ENCODE data around the gene NXPE3. TPM values are rescaled to one million over a fixed set of nuclear protein-coding genes. Genes with fewer than 3 reads are reported as not detected.

The NXPE3 gene
- total RNA-seq, 2 donors from 2014 or later, result 14.9 to 20.6 TPM

DNA sequence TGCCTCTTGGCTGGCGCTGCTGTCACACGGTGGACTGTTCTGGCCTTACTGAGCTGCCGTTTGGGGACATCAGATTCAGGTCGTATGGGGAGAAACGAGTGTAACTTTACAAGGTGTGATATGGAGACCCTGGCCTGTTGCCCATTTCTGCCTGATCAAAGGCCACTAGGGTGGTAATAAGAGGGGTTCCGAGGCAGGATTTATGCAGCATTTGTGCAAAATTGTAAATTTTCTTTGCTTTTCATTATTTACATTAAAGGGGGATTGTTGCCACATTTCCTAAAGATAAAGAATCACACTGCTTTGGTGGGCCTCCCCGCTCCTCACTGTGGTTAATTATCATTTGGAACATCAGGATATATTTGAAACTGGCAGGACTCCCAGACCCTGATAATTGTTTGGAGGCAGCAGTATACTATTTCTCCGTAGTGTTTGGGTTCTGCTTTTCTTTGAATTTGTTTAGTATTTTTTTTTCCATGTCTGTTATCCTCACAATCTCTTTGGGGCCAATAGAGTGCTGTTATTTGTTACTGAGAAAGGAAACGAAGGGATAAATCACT, 891 bp downstream of the NXPE3 start:
- ATAC-seq (no peak), DNase-seq (ENCODE audit: low spot score) (no peak)
- peak overlapping the region; percentile 95 for H3K4me3 Mint-ChIP-seq
- H3K36me3 Mint-ChIP-seq, result peaks cover 12% of the 10 kb centered on the region
- H3K27ac Mint-ChIP-seq, result peak overlapping the region; percentile 83 to 91
- no peaks in the 10 kb centered on the region for H3K9me3 Mint-ChIP-seq
- peaks cover 15 to 35% of the 10 kb centered on the region in 2 donors for H3K4me1 Mint-ChIP-seq (ENCODE audit: low read depth in 2 of 2)
- H3K27me3 Mint-ChIP-seq, result no peaks in the 10 kb centered on the region

DNA sequence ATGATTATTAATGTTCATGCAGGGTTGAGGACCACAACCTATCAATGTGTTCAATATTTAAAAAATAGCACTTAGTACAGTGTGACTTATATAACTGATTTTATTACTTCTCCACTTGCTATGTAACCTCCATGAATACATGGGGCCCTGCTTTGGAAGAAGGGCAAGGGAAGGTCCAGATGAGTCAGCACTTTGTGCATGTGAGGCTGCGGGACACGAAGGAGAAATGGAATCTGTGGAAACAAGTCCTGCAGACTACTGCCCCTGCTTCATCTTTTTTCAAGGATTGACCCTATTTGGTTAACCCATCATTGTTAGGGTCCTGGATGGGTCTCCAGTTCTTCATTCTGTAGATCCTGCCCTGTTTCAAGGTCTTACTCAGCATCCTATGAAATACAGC, 1.6 kb downstream of the NXPE3 start:
- ATAC-seq, result no peak
- H3K27ac Mint-ChIP-seq, result no peak overlapping the region
- peaks cover 15 to 35% of the 10 kb centered on the region in 2 donors for H3K4me1 Mint-ChIP-seq (ENCODE audit: low read depth in 2 of 2)
- H3K27me3 Mint-ChIP-seq, result no peaks in the 10 kb centered on the region
- H3K9me3 Mint-ChIP-seq, result no peaks in the 10 kb centered on the region
- H3K4me3 Mint-ChIP-seq, result peak overlapping the region; percentile 95
- peaks cover 18% of the 10 kb centered on the region for H3K36me3 Mint-ChIP-seq
- DNase-seq (ENCODE audit: low spot score), result no peak

DNA sequence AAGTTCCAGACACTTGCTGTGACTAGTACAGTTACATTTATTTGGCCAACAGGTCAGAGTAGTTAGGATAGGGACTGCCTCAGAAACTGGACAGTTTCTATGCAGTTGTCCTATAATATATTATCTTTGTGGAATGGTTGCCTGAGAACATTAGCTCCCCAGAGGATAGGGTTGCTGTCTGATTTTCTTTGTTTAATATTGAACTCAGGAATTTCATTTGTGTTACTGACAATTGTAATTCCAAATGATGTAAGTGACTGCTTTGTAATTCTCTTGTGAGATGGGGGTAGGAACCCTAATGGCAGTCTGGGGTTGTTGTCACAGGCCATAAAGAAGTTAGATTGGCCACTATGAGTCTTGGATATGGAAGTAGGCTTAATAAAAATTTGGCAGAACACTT, 2.2 kb downstream of the NXPE3 start:
- H3K36me3 Mint-ChIP-seq, result peaks cover 20% of the 10 kb centered on the region
- H3K4me3 Mint-ChIP-seq, result peak overlapping the region; percentile 95
- DNase-seq (ENCODE audit: low spot score) (no peak), ATAC-seq (no peak)
- no peaks in the 10 kb centered on the region for H3K9me3 Mint-ChIP-seq
- peaks cover 15 to 35% of the 10 kb centered on the region in 2 donors for H3K4me1 Mint-ChIP-seq (ENCODE audit: low read depth in 2 of 2)
- no peak overlapping the region for H3K27ac Mint-ChIP-seq
- no peaks in the 10 kb centered on the region for H3K27me3 Mint-ChIP-seq

DNA sequence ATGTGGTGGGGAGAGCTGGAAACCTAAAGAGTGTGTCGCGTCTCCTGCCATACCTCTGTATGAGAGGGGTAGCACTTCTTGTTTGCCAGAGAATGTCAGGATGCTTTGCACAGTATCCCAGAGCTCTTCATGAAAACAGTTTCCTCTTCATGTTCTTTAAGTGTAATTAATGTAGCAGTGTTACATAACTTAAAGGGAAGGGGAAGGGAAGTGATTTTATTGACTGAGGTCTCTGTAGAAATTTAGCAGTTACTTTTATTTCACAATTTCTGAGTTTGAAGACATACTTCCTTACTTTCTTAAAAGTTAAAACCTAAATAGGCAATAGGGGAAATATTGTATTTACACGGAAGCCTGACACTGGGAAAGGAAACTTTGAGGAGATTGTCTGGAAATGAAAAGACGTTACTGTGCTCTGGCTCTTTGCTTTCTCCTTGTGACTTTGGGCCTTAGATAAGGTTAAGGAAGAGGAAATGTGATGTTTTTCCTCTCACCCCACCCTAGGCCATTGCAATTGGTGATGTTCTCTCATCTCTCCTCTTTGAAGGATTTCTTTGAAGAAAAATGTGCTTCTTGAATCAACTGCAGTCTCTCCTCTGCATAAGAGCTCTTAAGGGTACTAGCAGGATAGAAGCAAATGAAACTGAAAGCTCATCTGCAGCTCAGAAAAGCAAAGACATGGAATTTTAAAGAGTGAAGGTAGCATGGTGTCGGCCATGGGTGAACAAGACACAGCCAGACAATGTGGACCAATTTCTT, 6.0 kb downstream of the NXPE3 start:
- DNase-seq (ENCODE audit: low spot score) (no peak), ATAC-seq (no peak)
- no peaks in the 10 kb centered on the region for H3K9me3 Mint-ChIP-seq
- H3K4me3 Mint-ChIP-seq, result no peak overlapping the region
- H3K4me1 Mint-ChIP-seq (ENCODE audit: low read depth in 2 of 2), result peaks cover 5 to 22% of the 10 kb centered on the region in 2 donors
- H3K27me3 Mint-ChIP-seq, result no peaks in the 10 kb centered on the region
- H3K27ac Mint-ChIP-seq, result peak overlapping the region; percentile 40 to 63
- H3K36me3 Mint-ChIP-seq, result peaks cover 26% of the 10 kb centered on the region

DNA sequence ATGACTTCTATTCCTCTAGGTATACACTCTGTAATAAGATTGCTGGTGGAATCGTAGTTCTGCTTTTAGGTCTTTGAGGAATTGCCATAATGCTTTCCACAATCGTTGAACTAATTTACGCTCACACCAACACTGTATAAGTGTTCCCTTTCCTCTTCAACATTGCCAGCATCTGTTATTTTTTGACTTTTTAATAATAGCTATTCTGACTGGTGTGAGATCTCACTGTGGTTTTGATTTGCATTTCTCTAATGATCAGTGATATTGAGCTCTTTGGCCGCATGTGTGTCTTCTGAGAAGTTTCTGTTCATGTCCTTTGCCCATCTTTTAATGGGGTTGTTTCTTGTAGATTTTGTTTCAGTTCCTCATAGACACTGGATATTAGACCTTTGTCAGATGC, 12.8 kb downstream of the NXPE3 start:
- peaks cover 24 to 28% of the 10 kb centered on the region in 2 donors for H3K4me1 Mint-ChIP-seq (ENCODE audit: low read depth in 2 of 2)
- H3K36me3 Mint-ChIP-seq, result peaks cover 41% of the 10 kb centered on the region
- no peak overlapping the region for H3K4me3 Mint-ChIP-seq
- ATAC-seq (no peak), DNase-seq (ENCODE audit: low spot score) (no peak)
- peaks cover 6% of the 10 kb centered on the region for H3K9me3 Mint-ChIP-seq
- no peaks in the 10 kb centered on the region for H3K27me3 Mint-ChIP-seq
- no peak overlapping the region for H3K27ac Mint-ChIP-seq

DNA sequence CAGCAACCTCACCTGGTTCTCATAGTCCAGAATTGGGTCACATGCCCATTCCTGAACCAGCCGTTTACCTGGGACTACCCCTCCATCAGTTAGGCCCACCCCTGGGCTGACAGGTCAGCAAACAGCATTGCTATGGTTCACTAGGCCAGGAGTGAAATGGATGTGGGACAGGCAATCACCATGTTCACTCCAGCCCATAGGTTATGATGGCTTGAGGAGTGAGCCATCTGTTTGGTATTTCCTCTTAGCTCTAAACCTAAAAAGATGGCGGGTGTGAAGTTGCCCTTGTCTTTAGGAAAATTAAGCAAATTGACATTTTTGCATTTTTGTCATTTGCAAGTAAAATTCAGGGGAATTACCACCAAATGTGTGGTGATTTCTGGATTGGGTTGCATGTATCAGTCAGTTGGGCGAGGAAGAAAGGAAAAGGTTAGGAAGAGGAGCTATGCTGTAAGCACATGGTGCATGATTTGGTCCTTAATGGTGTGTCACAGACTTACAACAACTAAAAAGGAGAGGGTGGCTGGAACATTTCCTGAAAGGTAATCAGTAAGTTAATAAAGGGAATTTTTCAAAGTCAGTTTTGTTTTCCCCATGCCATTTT, 17.2 kb downstream of the NXPE3 start:
- no peak for ATAC-seq
- peaks cover 24 to 29% of the 10 kb centered on the region in 2 donors for H3K4me1 Mint-ChIP-seq (ENCODE audit: low read depth in 2 of 2)
- H3K36me3 Mint-ChIP-seq, result peaks cover 35% of the 10 kb centered on the region
- no peak for DNase-seq (ENCODE audit: low spot score)
- no peaks in the 10 kb centered on the region for H3K27me3 Mint-ChIP-seq
- H3K9me3 Mint-ChIP-seq, result peaks cover 6% of the 10 kb centered on the region
- no peak overlapping the region for H3K4me3 Mint-ChIP-seq
- H3K27ac Mint-ChIP-seq, result no peak overlapping the region

DNA sequence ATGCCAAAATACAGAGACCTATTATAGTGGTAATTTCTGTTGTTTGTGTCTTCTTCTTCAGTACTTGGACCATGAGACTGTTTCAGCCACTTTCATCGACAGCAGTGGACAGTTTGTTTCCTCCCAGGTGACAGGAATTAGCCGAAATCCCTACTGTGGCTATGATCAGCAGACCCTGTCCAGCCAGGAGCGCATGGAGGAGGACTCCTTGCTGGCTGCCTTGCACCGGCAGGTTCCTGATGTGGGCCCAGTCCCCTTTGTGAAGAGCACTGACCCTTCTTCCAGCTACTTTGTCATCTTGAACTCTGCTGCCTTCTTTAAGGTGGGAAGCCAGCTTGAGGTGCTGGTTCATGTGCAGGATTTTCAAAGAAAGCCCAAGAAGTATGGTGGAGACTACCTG, 22.2 kb downstream of the NXPE3 start:
- Mint-ChIP-seq H3K27ac (no peak overlapping the region), H3K9me3 (no peaks in the 10 kb centered on the region), H3K4me3 (no peak overlapping the region), H3K27me3 (no peaks in the 10 kb centered on the region), H3K36me3 (peaks cover 10% of the 10 kb centered on the region), H3K4me1 (ENCODE audit: low read depth in 2 of 2) (peaks cover 10 to 18% of the 10 kb centered on the region in 2 donors)
- ATAC-seq (no peak), DNase-seq (ENCODE audit: low spot score) (no peak)

DNA sequence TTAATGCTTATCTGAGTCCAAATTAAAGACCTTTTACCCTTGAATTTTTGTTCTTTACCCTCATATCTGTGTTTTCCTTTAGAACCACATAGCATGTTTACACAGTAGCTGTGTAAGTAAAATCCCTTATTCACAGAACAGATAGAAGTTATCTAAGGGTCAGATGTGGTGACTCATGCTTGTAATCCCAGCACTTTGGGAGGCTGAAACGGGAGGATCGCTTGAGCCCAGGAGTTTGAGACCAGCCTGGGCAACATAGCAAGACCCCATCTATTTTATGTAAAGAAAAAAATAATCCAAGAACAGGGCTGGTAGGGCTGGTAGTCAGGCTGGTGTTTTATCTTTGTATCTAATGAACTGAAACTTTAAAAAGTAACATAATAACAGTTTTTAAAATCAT, 23.2 kb downstream of the NXPE3 start:
- Mint-ChIP-seq H3K9me3 (no peaks in the 10 kb centered on the region), H3K36me3 (peaks cover 4% of the 10 kb centered on the region), H3K4me1 (ENCODE audit: low read depth in 2 of 2) (peaks cover 8 to 12% of the 10 kb centered on the region in 2 donors), H3K27me3 (no peaks in the 10 kb centered on the region), H3K27ac (no peak overlapping the region), H3K4me3 (no peak overlapping the region)
- DNase-seq (ENCODE audit: low spot score) (no peak), ATAC-seq (no peak)

DNA sequence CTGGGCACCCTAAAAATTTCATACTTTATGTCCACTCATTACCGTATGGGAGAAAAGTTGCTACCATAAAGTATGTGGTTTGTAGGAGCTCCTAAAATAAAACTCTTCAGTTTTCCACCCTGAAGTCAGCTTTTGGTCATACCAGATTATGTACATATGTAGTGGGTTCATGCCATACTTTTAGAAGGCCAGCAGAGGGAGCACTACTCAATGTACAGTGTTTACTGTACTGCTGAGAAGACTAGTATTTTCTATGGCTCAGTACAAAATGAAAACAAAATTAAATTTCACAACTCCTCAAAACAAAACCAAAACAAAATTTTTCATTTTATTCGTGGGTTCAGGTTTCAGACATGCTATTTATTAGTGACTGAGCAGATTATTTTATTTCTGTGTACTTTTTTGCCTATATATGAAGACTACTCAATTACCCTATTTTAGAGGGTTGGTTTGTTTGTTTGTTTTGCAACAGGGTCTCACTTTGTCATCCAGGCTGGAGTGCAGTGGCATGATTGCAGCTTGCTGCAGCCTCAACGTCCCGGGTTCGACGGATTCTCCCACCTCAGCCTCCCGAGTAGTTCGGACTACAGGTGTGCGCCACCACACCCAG, 24.3 kb downstream of the NXPE3 start:
- ATAC-seq (peak; percentile 97 to 98), DNase-seq (ENCODE audit: low spot score) (peak; percentile 79)
- peak overlapping the region in 1 of 2 donors; percentile 64 for H3K27ac Mint-ChIP-seq
- no peaks in the 10 kb centered on the region for H3K27me3 Mint-ChIP-seq
- H3K4me3 Mint-ChIP-seq, result peak overlapping the region; percentile 39
- peaks cover 8 to 12% of the 10 kb centered on the region in 2 donors for H3K4me1 Mint-ChIP-seq (ENCODE audit: low read depth in 2 of 2)
- H3K36me3 Mint-ChIP-seq, result peaks cover 4% of the 10 kb centered on the region
- H3K9me3 Mint-ChIP-seq, result no peaks in the 10 kb centered on the region

DNA sequence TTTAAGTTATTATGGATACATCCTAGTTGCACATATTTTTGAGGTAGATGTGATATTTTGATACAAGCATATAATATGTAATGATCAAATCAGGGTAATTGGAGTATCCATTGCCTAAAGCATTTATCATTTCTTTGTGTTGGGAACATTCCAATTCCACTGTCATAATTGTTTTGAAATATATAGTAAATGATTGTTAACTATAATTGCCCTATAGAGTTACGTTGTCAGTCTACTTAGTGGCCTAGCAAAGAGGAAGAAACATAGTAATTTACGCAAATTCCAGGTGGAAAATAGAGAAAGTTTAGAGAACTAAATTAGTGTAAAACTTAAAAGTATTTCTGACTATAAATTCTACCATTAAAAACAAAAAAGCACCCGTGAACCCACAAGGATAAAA, 24.9 kb downstream of the NXPE3 start:
- Mint-ChIP-seq H3K4me3 (peak overlapping the region; percentile 39), H3K36me3 (peaks cover 4% of the 10 kb centered on the region), H3K27ac (peak overlapping the region in 1 of 2 donors; percentile 64), H3K27me3 (no peaks in the 10 kb centered on the region), H3K9me3 (no peaks in the 10 kb centered on the region), H3K4me1 (ENCODE audit: low read depth in 2 of 2) (peaks cover 10 to 14% of the 10 kb centered on the region in 2 donors)
- DNase-seq (ENCODE audit: low spot score), result no peak
- ATAC-seq, result no peak

DNA sequence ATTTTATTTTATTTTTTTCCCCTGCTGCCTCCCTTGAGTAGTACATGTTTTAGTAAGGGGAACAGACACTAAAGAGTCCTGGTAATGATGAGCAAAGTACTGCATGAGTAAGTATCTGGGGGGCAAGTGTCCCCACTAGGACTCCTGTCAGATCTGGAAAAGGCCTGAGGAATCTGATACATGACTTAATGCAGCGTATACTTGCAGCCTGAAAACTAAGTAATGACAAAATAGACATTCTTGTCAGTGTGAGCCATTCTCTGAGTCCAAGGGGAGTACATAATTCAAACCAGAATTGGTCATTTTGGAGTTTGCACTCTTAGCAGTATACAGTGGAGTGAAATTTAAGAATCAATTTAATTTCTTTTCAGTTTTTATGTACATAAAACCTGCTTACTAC, 27.5 kb downstream of the NXPE3 start:
- Mint-ChIP-seq H3K27me3 (no peaks in the 10 kb centered on the region), H3K4me1 (ENCODE audit: low read depth in 2 of 2) (peaks cover 14 to 30% of the 10 kb centered on the region in 2 donors), H3K36me3 (peaks cover 4% of the 10 kb centered on the region), H3K27ac (no peak overlapping the region), H3K4me3 (no peak overlapping the region), H3K9me3 (no peaks in the 10 kb centered on the region)
- ATAC-seq (no peak), DNase-seq (ENCODE audit: low spot score) (no peak)

DNA sequence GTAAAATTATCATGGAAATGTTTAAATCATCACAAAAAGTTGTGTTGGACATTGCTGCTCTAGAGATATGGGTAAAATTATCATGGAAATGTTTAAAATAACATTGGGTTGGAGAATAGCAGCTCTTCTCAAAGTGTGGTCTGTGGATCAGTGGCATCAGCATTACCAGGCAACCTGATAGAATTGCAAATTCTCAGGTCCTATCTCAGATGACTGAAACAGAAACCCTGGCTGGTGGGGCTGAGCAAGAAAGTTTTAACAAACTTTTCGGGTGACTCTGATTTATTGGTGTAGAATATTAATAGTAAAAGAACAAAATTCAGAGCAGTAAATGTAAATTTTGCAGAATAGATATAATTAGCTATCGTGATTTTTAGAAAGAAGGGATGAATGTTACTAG, 28.9 kb downstream of the NXPE3 start:
- Mint-ChIP-seq H3K4me1 (ENCODE audit: low read depth in 2 of 2) (peaks cover 14 to 30% of the 10 kb centered on the region in 2 donors), H3K9me3 (no peaks in the 10 kb centered on the region), H3K27ac (no peak overlapping the region), H3K36me3 (peaks cover 4% of the 10 kb centered on the region), H3K4me3 (no peak overlapping the region), H3K27me3 (no peaks in the 10 kb centered on the region)
- ATAC-seq, result no peak
- no peak for DNase-seq (ENCODE audit: low spot score)

DNA sequence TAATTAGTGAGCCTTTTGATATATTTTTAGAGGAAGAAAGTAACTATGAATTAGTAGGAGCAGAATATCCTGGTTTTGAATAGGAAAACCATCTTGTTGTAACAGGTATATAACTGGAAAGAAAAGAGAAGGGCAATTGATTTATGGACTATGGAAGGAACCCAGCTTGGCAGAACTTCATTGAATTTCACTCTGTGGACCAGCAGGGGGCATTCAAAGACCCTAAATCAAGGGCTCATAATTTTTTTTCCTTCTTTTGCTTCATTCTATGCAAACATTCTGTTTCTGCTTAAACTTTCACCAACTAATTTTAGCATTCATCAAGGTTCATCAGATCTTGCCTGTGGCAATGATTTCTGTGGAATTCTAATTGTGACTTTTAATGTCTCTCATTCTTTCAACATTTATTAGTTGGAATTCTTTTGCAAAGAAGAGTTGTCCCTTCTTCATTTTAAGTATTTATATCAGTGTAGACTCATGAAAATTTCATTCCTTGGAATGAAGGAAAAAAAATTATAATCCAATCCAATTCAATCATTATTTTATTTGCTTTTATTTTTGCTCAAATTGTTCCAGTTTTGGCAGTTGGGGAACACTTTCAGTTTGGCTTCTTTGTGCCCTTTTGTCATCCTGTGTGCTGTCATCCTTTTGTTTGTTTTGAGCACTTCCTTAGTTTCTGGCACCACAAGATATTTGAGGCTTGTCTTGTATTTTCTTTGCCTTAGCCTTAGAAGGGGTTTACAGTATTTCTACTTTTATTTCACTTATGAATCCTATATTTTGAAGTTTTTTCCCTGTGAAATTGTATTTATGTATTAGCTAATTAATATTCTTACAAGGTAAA, 30.4 kb downstream of the NXPE3 start:
- Mint-ChIP-seq H3K4me1 (ENCODE audit: low read depth in 2 of 2) (peaks cover 10 to 31% of the 10 kb centered on the region in 2 donors), H3K27ac (peak overlapping the region; percentile 35 to 36), H3K36me3 (peaks cover 1% of the 10 kb centered on the region), H3K9me3 (no peaks in the 10 kb centered on the region), H3K4me3 (no peak overlapping the region), H3K27me3 (no peaks in the 10 kb centered on the region)
- ATAC-seq, result no peak
- no peak for DNase-seq (ENCODE audit: low spot score)

Data from natural killer cell treated with Interleukin-12 subunit alpha and Interleukin-12 subunit beta and Interleukin-15 and Interleukin-18, amount 100 ng/mL, for 72 hours (primary cell).